HepG2 (cell line): Measurements from ENCODE around the gene TMCO4. TPM values are rescaled to one million over a fixed set of nuclear protein-coding genes. Genes with fewer than 3 reads are reported as not detected.

ENCODE experiments used
- ATAC-seq: fragments of 200-7000 bp; cut with Tn5 transposase; 3 replicates; pipeline ENCODE4 v1.9.1; 2020; ENCODE audit warnings: mild to moderate bottlenecking, moderate library complexity
- BruUV-seq: library from RNA; stranded (reverse); fragments of 400-500 nt; replicated peaks from 2 replicates; lab custom pipeline; 2021; lab: Mats Ljungman, UMichigan
- CTCF ChIA-PET: fragments of 300-600 bp; formaldehyde crosslinking; extraction: SDS; loops from one replicate; lab custom pipeline; 2021; ENCODE audit warnings: low total read pairs, inconsistent platforms, low intra/inter-chr PET ratio; lab: Yijun Ruan, JAX
- POLR2A ChIA-PET: fragments of 350-600 bp; sonication (Branson Sonifier 250); formaldehyde crosslinking; loops from one replicate; lab custom pipeline; 2020; ENCODE audit warnings: antibody characterized with exemption, inconsistent platforms; lab: Yijun Ruan, JAX
- DNase-seq: peaks from one replicate; pipeline ENCODE4 v3.0.0-alpha.2; 2015; ENCODE audit warnings: low spot score
- FAIRE-seq: peaks from 3 replicates; lab custom pipeline; 2011; peaks lifted over from hg19 to GRCh38; lab: Jason Lieb, UNC
- H2AFZ ChIP-seq: one replicate; pipeline ENCODE4 v1.6.1; 2011; ENCODE audit warnings: low read length, inconsistent platforms
- H3K27ac ChIP-seq: fragments of 300-600 bp; 3 replicates; pipeline ENCODE4 v1.8.0; 2011; ENCODE audit warnings: mixed run types, mild to moderate bottlenecking, mixed read lengths, low read length, inconsistent platforms; ENCODE audit not compliant: insufficient read depth; ENCODE audit errors: extremely low read length
- H3K27me3 ChIP-seq, 2 experiments: fragments of 200-600 bp in 1 of 2; 2 replicates in 1 of 2; 3 replicates in 1 of 2; pipeline versions ENCODE4 v1.6.0 to v1.8.0; 2011; ENCODE audit warnings: low read length in 2 of 2, mild to moderate bottlenecking in 2 of 2, moderate library complexity in 2 of 2, inconsistent platforms in 1 of 2; ENCODE audit not compliant: insufficient read depth in 2 of 2, control insufficient read depth in 1 of 2
- H3K36me3 ChIP-seq, 2 experiments: fragments of 200-600 bp in 1 of 2; replicated peaks in 1 of 2; 2 replicates in 1 of 2; 3 replicates in 1 of 2; pipeline versions ENCODE4 v1.5.1 to v1.8.0; 2011; ENCODE audit warnings: low read length in 2 of 2, inconsistent platforms in 1 of 2; ENCODE audit not compliant: insufficient read depth in 2 of 2, control insufficient read depth in 1 of 2
- H3K4me1 ChIP-seq: 2 replicates; pipeline ENCODE4 v1.5.1; 2012; ENCODE audit warnings: low read length, inconsistent platforms; ENCODE audit not compliant: insufficient read depth
- H3K4me2 ChIP-seq: 2 replicates; pipeline ENCODE4 v1.6.0; 2011; ENCODE audit warnings: low read depth, low read length, inconsistent platforms
- H3K4me3 ChIP-seq, 3 experiments: fragments of 200-600 bp in 1 of 3; sonication (generic), shearing (Covaris generic) in 1 of 3; replicated peaks in 1 of 3; 2 replicates each; pipeline ENCODE4 v1.5.1; 2011 to 2016; ENCODE audit warnings: low read length in 3 of 3, inconsistent platforms in 2 of 3, low read depth in 2 of 3, mild to moderate bottlenecking in 2 of 3, control low read depth in 1 of 3, mixed read lengths in 1 of 3; ENCODE audit not compliant: insufficient read depth in 1 of 3
- H3K79me2 ChIP-seq: one replicate; pipeline ENCODE4 v1.6.1; 2011; ENCODE audit warnings: low read length, inconsistent platforms; ENCODE audit not compliant: insufficient read depth
- H3K9ac ChIP-seq: 2 replicates; pipeline ENCODE4 v1.6.0; 2011; ENCODE audit warnings: mild to moderate bottlenecking, low read depth, low read length, inconsistent platforms; ENCODE audit not compliant: insufficient read depth
- H3K9me3 ChIP-seq: 2 replicates; pipeline ENCODE4 v1.5.1; 2012; ENCODE audit warnings: mild to moderate bottlenecking, low read length
- H4K20me1 ChIP-seq: 2 replicates; pipeline ENCODE4 v1.6.0; 2011; ENCODE audit warnings: inconsistent platforms, mild to moderate bottlenecking, low read length, moderate library complexity; ENCODE audit not compliant: insufficient read depth
- ERF ChIP-seq: IDR thresholded peaks from 2 replicates; pipeline ENCODE4 v1.6.1; 2018; ENCODE audit warnings: missing biosample characterization, missing genetic modification reagents
- GPN1 ChIP-seq: sonication (generic); formaldehyde crosslinking; IDR thresholded peaks from 2 replicates; pipeline ENCODE4 v1.5.1; 2020; ENCODE audit warnings: missing genetic modification reagents, borderline replicate concordance
- HIC2 ChIP-seq: sonication (generic); formaldehyde crosslinking; IDR thresholded peaks from 2 replicates; pipeline ENCODE4 v1.9.0; 2022; ENCODE audit warnings: low read depth, missing genetic modification reagents
- KAT8 ChIP-seq: IDR thresholded peaks from 2 replicates; pipeline ENCODE4 v1.6.1; 2016; ENCODE audit warnings: missing genetic modification reagents, missing compliant biosample characterization
- MEIS1 ChIP-seq: sonication (generic); formaldehyde crosslinking; IDR thresholded peaks from 2 replicates; pipeline ENCODE4 v1.9.0; 2021; ENCODE audit warnings: mild to moderate bottlenecking, missing genetic modification reagents, moderate library complexity, borderline replicate concordance
- PHF21A ChIP-seq: sonication (generic); formaldehyde crosslinking; IDR thresholded peaks from 2 replicates; pipeline ENCODE4 v1.5.0; 2020; ENCODE audit warnings: mild to moderate bottlenecking, missing genetic modification reagents
- STAG1 ChIP-seq: sonication (generic); formaldehyde crosslinking; IDR thresholded peaks from 2 replicates; pipeline ENCODE4 v1.4.0; 2020; ENCODE audit warnings: missing genetic modification reagents
- ZNF317 ChIP-seq: sonication (generic); formaldehyde crosslinking; IDR thresholded peaks from 2 replicates; pipeline ENCODE4 v1.5.0; 2020; ENCODE audit warnings: mild to moderate bottlenecking, missing genetic modification reagents
- ZNF550 ChIP-seq: sonication (generic); formaldehyde crosslinking; IDR thresholded peaks from 2 replicates; pipeline ENCODE4 v1.4.0; 2020; ENCODE audit warnings: mild to moderate bottlenecking, missing genetic modification reagents, borderline replicate concordance
- WGBS: methylation state at CpG from one replicate; pipeline ENCODE4 v1.1.6; 2017; ENCODE audit warnings: low lambda C conversion rate; 5-methylcytosine and 5-hydroxymethylcytosine counted together
- in situ Hi-C: cut with HindIII; loops from 2 replicates; pipeline ENCODE4 v1.10.0; 2017; ENCODE audit warnings: low pct_unique_long_range_greater_than_20kb; ENCODE audit not compliant: extremely low pct_ligation_motif_present
- intact Hi-C: fragments of 100-400 bp; cut with micrococcal nuclease; formaldehyde crosslinking; loops from one replicate; pipeline ENCODE4 v1.10.0; 2022; ENCODE audit not compliant: unreplicated experiment
- polyA plus RNA-seq, 8 experiments: library from polyadenylated mRNA; depleted of rRNA in 3 of 8; stranded (reverse) in 7 of 8; unstranded in 1 of 8; fragments of >200 nt; fragmentation: Illumina TruSeq in 4 of 8; extraction: Trizol in 4 of 8; gene quantifications; 2 replicates each; pipeline versions ENCODE4 v1.2.1 to v1.2.3, GENCODE V29; 2011 to 2016; ENCODE audit warnings: low read depth in 4 of 8, missing spikeins in 1 of 8, mixed read lengths in 1 of 8; ENCODE audit not compliant: insufficient read depth in 1 of 8
- total RNA-seq, 5 experiments: library from RNA; depleted of rRNA; stranded (reverse); fragments of >200 nt; fragmentation: Illumina TruSeq; extraction: Trizol; gene quantifications; 2 replicates each; pipeline ENCODE4 v1.2.3, GENCODE V29; 2016; ENCODE audit warnings: low read depth in 1 of 5
- TF ChIP-seq, protein P1 (sequence below): sonication (generic); formaldehyde crosslinking; IDR thresholded peaks from 2 replicates; pipeline ENCODE4 v1.8.0; 2022; ENCODE audit warnings: missing genetic modification reagents, mild to moderate bottlenecking, moderate library complexity, borderline replicate concordance
- TF ChIP-seq, protein P2 (sequence below): fragments of 450-650 bp; IDR thresholded peaks from 2 replicates; pipeline ENCODE4 v1.6.1; 2016
- TF ChIP-seq, protein P3 (sequence below): sonication (generic); formaldehyde crosslinking; IDR thresholded peaks from 2 replicates; pipeline ENCODE4 v1.5.1; 2020; ENCODE audit warnings: missing genetic modification reagents, mild to moderate bottlenecking, borderline replicate concordance

TMCO4 gene
- total and polyA plus RNA-seq, 2 of the 13 experiments (the other 11 are each of a cell fraction or from before 2014, with no cell fraction given): 2.1 to 4.1 TPM

DNA sequence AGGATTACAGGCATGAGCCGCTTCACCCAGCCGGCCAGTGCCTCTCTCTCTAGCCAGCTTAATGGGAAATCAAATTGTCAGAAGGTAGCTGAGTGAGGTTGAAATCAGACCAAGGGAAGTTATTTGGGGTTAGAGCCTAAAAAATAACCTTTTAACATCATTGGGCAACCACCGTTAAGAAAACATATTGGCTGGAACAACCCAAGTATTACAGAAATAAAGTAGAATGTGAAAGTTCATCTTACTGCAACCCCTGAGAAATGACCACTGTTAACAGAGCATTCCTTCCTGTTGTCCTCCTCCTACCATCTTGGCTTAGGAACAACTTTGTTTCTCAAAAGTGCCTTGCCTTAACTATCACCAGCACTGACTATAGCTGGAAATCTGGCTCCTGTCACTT is 18.6 kb upstream of the TMCO4 start:
- TF ChIP-seq KAT8 (CRISPR knock-in tag) (no peak), ZNF550 (CRISPR knock-in tag) (no peak), GPN1 (no peak), MEIS1 (CRISPR knock-in tag) (no peak)
- TF ChIP-seq, protein P1, sequence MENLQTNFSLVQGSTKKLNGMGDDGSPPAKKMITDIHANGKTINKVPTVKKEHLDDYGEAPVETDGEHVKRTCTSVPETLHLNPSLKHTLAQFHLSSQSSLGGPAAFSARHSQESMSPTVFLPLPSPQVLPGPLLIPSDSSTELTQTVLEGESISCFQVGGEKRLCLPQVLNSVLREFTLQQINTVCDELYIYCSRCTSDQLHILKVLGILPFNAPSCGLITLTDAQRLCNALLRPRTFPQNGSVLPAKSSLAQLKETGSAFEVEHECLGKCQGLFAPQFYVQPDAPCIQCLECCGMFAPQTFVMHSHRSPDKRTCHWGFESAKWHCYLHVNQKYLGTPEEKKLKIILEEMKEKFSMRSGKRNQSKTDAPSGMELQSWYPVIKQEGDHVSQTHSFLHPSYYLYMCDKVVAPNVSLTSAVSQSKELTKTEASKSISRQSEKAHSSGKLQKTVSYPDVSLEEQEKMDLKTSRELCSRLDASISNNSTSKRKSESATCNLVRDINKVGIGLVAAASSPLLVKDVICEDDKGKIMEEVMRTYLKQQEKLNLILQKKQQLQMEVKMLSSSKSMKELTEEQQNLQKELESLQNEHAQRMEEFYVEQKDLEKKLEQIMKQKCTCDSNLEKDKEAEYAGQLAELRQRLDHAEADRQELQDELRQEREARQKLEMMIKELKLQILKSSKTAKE: no peak
- Histone ChIP-seq H3K27me3 (peaks cover 0 to 3% of the 10 kb centered on the region in 2 experiments; a peak in 1 of 5 replicates), H4K20me1 (no peaks in the 10 kb centered on the region), H3K79me2 (no peaks in the 10 kb centered on the region), H3K9me3 (no peaks in the 10 kb centered on the region), H2AFZ (no peak overlapping the region), H3K9ac (no peak overlapping the region), H3K4me3 (no peak overlapping the region), H3K36me3 (no peaks in the 10 kb centered on the region), H3K4me2 (no peak overlapping the region), H3K27ac (no peak overlapping the region), H3K4me1 (peaks cover 56% of the 10 kb centered on the region)
- POLR2A ChIA-PET: no interaction called here
- WGBS: 60% methylated on average over 3 of the region's 3 CpGs
- no TSS peak for BruUV-seq
- intact Hi-C loops: loop anchor here (10.0 kb wide), 1 partner anchor 66 kb away; the partner anchor contains the start of gene OTUD3
- FAIRE-seq (no peak), ATAC-seq (no peak), DNase-seq (no peak)
- in situ Hi-C loops: no loop called here
- CTCF ChIA-PET: no interaction called here

DNA sequence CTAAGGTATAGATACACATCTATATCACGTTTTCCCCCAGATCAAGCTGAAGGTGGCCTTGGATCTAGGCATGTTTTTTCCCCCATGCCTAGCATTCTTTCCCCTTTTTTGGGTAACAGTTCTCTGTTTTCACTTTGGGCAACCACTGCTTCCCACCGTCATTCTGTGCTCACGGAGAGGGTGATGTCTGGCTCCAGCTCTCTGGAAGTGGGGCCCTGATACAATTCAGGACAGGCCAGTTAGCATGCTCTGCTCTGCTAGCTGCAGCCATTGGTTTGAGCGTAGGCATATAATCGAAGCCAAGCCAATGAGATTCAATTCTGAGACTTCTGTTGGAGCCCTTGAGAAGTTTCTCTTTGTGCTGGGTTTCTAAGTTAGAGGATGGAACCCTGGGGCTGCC is 17.4 kb upstream of the TMCO4 start:
- H3K79me2 ChIP-seq: no peaks in the 10 kb centered on the region
- intact Hi-C loops (loop anchor here (10.0 kb wide), 1 partner anchor 68 kb away; the partner anchor contains the start of gene OTUD3), in situ Hi-C loops (no loop called here)
- no peaks in the 10 kb centered on the region for H4K20me1 ChIP-seq
- no peaks in the 10 kb centered on the region for H3K9me3 ChIP-seq
- H3K4me3 ChIP-seq: no peak overlapping the region
- no peak overlapping the region for H3K27ac ChIP-seq
- H3K27me3 ChIP-seq: peaks cover 0 to 11% of the 10 kb centered on the region in 2 experiments; a peak in 2 of 5 replicates
- FAIRE-seq: no peak
- no peak overlapping the region for H2AFZ ChIP-seq
- 37% methylated on average over 5 of the region's 5 CpGs for WGBS
- ChIA-PET CTCF (no interaction called here), POLR2A (no interaction called here)
- no peaks in the 10 kb centered on the region for H3K36me3 ChIP-seq
- no peak overlapping the region for H3K4me2 ChIP-seq
- no TSS peak for BruUV-seq
- peaks cover 56% of the 10 kb centered on the region for H3K4me1 ChIP-seq
- no peak for ATAC-seq
- no peak overlapping the region for H3K9ac ChIP-seq
- no peak for DNase-seq
- TF ChIP-seq, protein P2, sequence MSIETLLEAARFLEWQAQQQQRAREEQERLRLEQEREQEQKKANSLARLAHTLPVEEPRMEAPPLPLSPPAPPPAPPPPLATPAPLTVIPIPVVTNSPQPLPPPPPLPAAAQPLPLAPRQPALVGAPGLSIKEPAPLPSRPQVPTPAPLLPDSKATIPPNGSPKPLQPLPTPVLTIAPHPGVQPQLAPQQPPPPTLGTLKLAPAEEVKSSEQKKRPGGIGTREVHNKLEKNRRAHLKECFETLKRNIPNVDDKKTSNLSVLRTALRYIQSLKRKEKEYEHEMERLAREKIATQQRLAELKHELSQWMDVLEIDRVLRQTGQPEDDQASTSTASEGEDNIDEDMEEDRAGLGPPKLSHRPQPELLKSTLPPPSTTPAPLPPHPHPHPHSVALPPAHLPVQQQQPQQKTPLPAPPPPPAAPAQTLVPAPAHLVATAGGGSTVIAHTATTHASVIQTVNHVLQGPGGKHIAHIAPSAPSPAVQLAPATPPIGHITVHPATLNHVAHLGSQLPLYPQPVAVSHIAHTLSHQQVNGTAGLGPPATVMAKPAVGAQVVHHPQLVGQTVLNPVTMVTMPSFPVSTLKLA: no peak
- no peak for TF ChIP-seq PHF21A (CRISPR knock-in tag)
- no peak for TF ChIP-seq ERF (CRISPR knock-in tag)
- no peak for TF ChIP-seq HIC2 (CRISPR knock-in tag)
- no peak for TF ChIP-seq ZNF317 (CRISPR knock-in tag)
- TF ChIP-seq, protein P3, sequence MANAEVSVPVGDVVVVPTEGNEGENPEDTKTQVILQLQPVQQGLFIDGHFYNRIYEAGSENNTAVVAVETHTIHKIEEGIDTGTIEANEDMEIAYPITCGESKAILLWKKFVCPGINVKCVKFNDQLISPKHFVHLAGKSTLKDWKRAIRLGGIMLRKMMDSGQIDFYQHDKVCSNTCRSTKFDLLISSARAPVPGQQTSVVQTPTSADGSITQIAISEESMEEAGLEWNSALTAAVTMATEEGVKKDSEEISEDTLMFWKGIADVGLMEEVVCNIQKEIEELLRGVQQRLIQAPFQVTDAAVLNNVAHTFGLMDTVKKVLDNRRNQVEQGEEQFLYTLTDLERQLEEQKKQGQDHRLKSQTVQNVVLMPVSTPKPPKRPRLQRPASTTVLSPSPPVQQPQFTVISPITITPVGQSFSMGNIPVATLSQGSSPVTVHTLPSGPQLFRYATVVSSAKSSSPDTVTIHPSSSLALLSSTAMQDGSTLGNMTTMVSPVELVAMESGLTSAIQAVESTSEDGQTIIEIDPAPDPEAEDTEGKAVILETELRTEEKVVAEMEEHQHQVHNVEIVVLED (CRISPR knock-in tag): no peak
- TF ChIP-seq STAG1 (CRISPR knock-in tag): no peak
